Lung microvascular endothelial cell (primary cell): ENCODE results near the gene KRT78. TPM values are rescaled to one million over a fixed set of nuclear protein-coding genes. Genes with fewer than 3 reads are reported as not detected.
"Not testable (repeated sequence)": the region's sequence is repeated elsewhere in the genome, so short reads cannot be mapped to it uniquely, and the experiment has no call there.

Source experiments
- DNase-seq, 2 donors: peaks; one replicate each; pipeline versions ENCODE4 v3.0.0 to v3.0.0-alpha.2; 2010; ENCODE audit warnings: low read depth in 2 of 2
- total RNA-seq: library from RNA; depleted of rRNA; stranded (reverse); fragments of >200 nt; gene quantifications from 2 replicates; pipeline ENCODE4 v1.2.1, GENCODE V29; 2014

Gene KRT78
- total RNA-seq, 1 donor from 2014 or later = not detected

GRCh38 chr12:52872644-52873389 is 24.0 kb upstream of the KRT78 start:
- no peak for DNase-seq

- peak; percentile 65 to 80 for DNase-seq
These were observed 22.7 kb upstream of the KRT78 start for GRCh38 chr12:52871291-52872039.

DNA sequence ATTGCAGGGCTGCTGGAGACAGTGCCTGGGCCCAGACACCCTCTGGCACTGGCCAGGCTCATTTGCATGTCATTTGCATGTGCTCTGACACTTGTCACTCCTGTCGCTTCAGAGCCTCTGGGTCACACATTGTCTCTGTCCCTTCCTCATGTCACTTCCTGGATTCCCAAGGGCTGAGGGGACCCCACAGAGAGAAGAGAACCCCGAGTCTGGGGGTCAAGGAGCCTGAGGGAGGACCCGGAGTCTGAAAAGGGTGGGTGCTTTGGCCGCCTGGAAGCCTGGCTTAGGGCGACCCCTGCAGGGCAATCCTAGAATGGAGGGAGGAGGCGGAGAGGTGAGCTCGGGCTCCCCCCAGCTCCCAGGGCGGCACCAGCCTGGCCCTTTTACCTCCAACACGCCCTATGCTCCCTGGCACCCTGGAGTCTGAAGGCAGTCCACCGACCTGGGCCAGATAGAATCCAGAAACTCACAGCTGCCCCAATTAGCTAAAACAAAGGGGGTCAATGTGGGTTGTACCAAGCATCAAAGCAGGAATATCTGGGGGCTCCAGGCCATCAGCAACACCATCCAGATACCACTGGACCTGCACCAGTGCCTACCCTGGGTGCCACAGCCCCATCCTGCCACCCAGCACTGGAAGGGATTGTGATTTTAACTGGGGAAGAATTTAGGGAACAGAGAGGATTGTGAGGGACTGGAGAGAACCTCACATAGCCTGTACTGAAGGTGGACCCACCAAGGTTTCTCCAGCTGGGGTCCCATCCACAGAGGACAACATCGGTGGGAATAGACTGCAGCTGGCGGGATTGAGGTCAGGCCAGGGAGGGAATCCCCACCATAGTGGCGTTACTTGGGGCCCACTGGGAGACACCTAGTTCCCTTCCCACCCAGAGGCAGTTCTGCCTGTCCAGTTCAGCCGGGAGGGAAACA is 21.8 kb upstream of the KRT78 start:
- peak; percentile 57 to 58 for DNase-seq

DNA sequence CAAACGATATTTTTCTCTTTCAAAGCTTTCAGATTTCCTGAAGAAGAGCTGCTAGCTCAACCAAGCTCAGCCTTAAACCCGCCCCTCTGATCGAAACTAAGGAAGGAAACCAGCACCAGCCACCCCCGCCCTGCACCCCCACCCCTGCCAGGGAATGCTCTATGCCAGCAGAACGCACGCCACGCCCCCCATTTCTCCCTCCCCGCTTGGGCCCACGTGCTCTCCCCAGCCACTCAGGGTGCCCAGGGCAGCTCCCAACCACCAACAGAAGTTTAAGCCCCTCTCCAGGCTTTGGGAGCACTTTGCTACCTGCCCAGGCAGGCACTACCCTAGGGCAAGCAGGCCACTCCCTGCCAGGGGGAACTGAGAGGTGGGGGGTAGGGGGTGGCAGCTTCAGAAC is 18.8 kb upstream of the KRT78 start:
- DNase-seq = peak; percentile 40 to 51

DNA sequence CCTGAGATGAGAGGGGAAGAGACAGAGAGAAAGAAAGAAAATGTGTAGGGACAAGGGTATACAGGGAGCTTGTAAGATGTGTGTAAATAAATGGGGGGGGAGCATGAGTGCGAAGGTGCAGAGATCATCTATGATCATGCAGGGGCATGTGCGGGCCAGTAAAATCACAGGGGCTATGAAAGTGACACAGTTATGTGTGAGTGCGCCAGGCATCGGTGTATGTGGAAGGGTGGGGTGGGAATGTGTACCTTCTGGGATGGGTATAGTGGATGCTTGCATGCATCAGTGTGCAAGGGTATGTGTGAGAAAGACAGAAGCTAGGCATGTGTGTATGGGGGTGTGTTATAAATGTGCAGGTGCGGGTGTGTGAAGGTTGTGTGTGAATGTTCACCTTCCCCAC is 18.4 kb upstream of the KRT78 start:
- DNase-seq = no peak

- DNase-seq = peak; percentile 74 to 86
These were observed 16.5 kb upstream of the KRT78 start for GRCh38 chr12:52865090-52865944.

- no peak for DNase-seq
These were observed 13.2 kb upstream of the KRT78 start for GRCh38 chr12:52862023-52862422.

DNA sequence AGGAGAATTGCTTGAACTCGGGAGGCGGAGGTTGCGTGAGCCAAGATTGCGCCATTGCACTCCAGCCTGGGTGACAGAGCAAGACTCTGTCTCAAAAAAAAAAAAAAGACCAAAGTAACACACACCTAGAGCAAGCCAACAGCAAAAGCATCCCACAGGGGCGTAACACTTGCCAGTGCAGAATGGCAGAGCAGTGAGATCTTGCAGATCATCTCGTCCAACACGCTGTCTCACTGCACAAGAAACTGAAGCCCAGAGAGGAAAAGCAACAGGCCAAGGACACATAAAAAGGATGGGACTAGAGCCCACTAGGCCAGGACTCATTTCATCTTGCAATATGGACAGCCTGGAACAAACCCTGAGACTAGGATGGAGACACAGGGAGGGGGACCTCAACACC is 12.7 kb upstream of the KRT78 start:
- no peak for DNase-seq

GRCh38 chr12:52860102-52860823 is 11.5 kb upstream of the KRT78 start:
- DNase-seq = peak in 1 of 2 donors; percentile 16

DNA sequence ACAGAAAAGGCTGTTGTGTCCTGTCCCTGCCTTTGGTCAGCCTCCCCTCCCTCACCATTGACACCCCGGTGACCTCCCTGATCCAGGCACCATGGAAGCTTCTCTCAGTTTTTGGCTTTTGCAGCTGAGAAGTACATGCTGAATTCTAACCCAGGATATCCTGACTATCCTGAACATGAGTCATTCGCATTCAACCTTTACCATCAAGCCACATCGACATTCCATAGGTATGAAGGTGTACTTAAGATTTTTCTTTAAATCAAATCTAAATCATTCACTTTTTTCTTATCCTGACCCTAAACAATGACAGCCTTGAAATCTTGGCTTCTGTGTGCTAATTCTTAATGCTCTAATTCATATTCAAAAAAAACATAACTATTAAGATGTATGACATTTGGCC is 8.7 kb upstream of the KRT78 start:
- DNase-seq = no peak

DNA sequence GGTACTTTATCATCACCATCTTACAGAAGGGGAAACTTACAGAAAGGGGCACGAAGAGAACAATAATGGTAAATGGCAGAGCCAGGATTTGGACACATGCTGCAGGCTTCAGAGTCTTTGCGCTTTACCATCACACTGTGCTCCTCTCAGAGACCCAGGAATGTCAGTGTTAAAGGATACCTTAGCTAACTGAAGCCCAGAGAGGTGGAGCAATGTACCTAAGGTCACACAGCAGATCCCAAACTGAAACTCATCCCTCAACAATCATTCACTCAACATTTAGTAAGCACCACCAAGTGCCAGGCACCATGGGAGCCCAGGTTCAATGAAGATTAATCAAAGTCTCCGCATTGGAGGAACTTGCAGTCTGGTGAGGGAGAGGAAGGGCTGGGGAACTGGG is 8.0 kb upstream of the KRT78 start:
- no peak for DNase-seq

DNA sequence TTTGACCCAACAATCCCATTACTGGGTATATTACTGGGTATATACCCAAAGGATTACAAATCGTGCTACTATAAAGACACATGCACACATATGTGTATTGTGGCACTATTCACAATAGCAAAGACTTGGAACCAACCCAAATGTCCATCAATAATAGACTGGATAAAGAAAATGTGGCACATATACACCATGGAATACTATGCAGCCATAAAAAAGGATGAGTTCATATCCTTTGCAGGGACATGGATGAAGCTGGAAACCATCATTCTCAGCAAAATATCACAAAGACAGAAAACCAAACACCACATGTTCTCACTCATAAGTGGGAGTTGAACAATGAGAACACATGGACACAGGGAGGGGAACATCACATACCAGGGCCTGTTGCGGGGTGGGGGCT is 7.3 kb upstream of the KRT78 start:
- DNase-seq = not testable (repeated sequence)

DNA sequence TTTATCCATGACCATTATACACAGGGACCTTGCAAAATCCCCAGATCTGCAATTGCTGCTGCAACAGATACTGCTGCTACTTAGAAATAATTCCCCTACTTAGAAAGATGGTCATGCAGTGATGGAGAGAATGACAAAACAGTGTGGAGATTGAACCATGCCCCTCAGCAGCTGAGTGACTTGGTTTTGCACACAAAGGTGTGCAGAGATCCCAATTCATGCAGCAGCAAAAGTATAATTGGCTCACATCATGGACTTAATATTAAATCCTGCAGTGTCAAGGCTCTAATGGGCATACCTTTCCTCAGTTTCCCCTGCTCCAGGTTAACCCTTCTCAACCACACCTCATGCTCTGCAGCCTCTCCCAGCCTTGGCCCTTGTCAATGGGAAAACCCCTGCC is 3.0 kb upstream of the KRT78 start:
- no peak for DNase-seq

- DNase-seq = no peak
These were observed 1.9 kb upstream of the KRT78 start for GRCh38 chr12:52850681-52851080.

GRCh38 chr12:52849511-52849910 is 717 bp upstream of the KRT78 start:
- no peak for DNase-seq

GRCh38 chr12:52847335-52848102 is 1.3 kb downstream of the KRT78 start:
- DNase-seq = no peak

GRCh38 chr12:52846356-52846970 is 2.3 kb downstream of the KRT78 start:
- no peak for DNase-seq

- DNase-seq = no peak
These were observed 2.8 kb downstream of the KRT78 start for GRCh38 chr12:52845946-52846345.

DNA sequence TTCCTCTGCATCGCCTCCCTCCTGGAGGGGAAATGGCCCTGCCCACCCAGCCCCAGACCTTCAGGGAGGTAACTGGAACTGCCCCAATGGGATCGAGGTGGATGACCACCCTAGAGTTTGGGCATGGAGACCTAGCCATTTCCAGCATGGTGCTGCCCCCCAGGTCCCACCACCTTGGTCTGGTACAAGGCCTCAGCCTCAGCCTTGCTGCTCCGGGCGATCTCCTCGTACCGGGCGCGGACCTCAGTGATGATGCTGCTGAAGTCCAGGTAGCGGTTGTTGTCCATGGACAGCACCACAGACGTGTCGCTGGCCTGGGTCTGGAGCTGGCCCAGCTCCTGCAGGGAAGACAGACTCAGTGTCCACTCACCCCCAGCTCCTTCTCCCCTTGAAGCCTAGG is 4.4 kb downstream of the KRT78 start:
- no peak for DNase-seq
